HepG2 (cell line): ENCODE data around the gene GLRA1. TPM values are rescaled to one million over a fixed set of nuclear protein-coding genes. Genes with fewer than 3 reads are reported as not detected.
A peak's percentile ranks its signal among the peaks of the same experiment; 100 is the strongest.

Source experiments
- ATAC-seq: fragments of 200-7000 bp; cut with Tn5 transposase; 3 replicates; pipeline ENCODE4 v1.9.1; 2020; ENCODE audit warnings: mild to moderate bottlenecking, moderate library complexity
- BruUV-seq: library from RNA; stranded (reverse); fragments of 400-500 nt; replicated peaks from 2 replicates; lab custom pipeline; 2021; lab: Mats Ljungman, UMichigan
- CTCF ChIA-PET: fragments of 300-600 bp; formaldehyde crosslinking; extraction: SDS; loops from one replicate; lab custom pipeline; 2021; ENCODE audit warnings: low total read pairs, inconsistent platforms, low intra/inter-chr PET ratio; lab: Yijun Ruan, JAX
- POLR2A ChIA-PET: fragments of 350-600 bp; sonication (Branson Sonifier 250); formaldehyde crosslinking; loops from one replicate; lab custom pipeline; 2020; ENCODE audit warnings: antibody characterized with exemption, inconsistent platforms; lab: Yijun Ruan, JAX
- DNase-seq: peaks from one replicate; pipeline ENCODE4 v3.0.0-alpha.2; 2015; ENCODE audit warnings: low spot score
- FAIRE-seq: peaks from 3 replicates; lab custom pipeline; 2011; peaks lifted over from hg19 to GRCh38; lab: Jason Lieb, UNC
- H2AFZ ChIP-seq: one replicate; pipeline ENCODE4 v1.6.1; 2011; ENCODE audit warnings: low read length, inconsistent platforms
- H3K27ac ChIP-seq: fragments of 300-600 bp; 3 replicates; pipeline ENCODE4 v1.8.0; 2011; ENCODE audit warnings: mixed run types, mild to moderate bottlenecking, mixed read lengths, low read length, inconsistent platforms; ENCODE audit not compliant: insufficient read depth; ENCODE audit errors: extremely low read length
- H3K27me3 ChIP-seq, 2 experiments: fragments of 200-600 bp in 1 of 2; 2 replicates in 1 of 2; 3 replicates in 1 of 2; pipeline versions ENCODE4 v1.6.0 to v1.8.0; 2011; ENCODE audit warnings: low read length in 2 of 2, mild to moderate bottlenecking in 2 of 2, moderate library complexity in 2 of 2, inconsistent platforms in 1 of 2; ENCODE audit not compliant: insufficient read depth in 2 of 2, control insufficient read depth in 1 of 2
- H3K36me3 ChIP-seq, 2 experiments: fragments of 200-600 bp in 1 of 2; replicated peaks in 1 of 2; 2 replicates in 1 of 2; 3 replicates in 1 of 2; pipeline versions ENCODE4 v1.5.1 to v1.8.0; 2011; ENCODE audit warnings: low read length in 2 of 2, inconsistent platforms in 1 of 2; ENCODE audit not compliant: insufficient read depth in 2 of 2, control insufficient read depth in 1 of 2
- H3K4me1 ChIP-seq: 2 replicates; pipeline ENCODE4 v1.5.1; 2012; ENCODE audit warnings: low read length, inconsistent platforms; ENCODE audit not compliant: insufficient read depth
- H3K4me2 ChIP-seq: 2 replicates; pipeline ENCODE4 v1.6.0; 2011; ENCODE audit warnings: low read depth, low read length, inconsistent platforms
- H3K4me3 ChIP-seq, 3 experiments: fragments of 200-600 bp in 1 of 3; sonication (generic), shearing (Covaris generic) in 1 of 3; replicated peaks in 1 of 3; 2 replicates each; pipeline ENCODE4 v1.5.1; 2011 to 2016; ENCODE audit warnings: low read length in 3 of 3, inconsistent platforms in 2 of 3, low read depth in 2 of 3, mild to moderate bottlenecking in 2 of 3, control low read depth in 1 of 3, mixed read lengths in 1 of 3; ENCODE audit not compliant: insufficient read depth in 1 of 3
- H3K79me2 ChIP-seq: one replicate; pipeline ENCODE4 v1.6.1; 2011; ENCODE audit warnings: low read length, inconsistent platforms; ENCODE audit not compliant: insufficient read depth
- H3K9ac ChIP-seq: 2 replicates; pipeline ENCODE4 v1.6.0; 2011; ENCODE audit warnings: mild to moderate bottlenecking, low read depth, low read length, inconsistent platforms; ENCODE audit not compliant: insufficient read depth
- H3K9me3 ChIP-seq: 2 replicates; pipeline ENCODE4 v1.5.1; 2012; ENCODE audit warnings: mild to moderate bottlenecking, low read length
- H4K20me1 ChIP-seq: 2 replicates; pipeline ENCODE4 v1.6.0; 2011; ENCODE audit warnings: inconsistent platforms, mild to moderate bottlenecking, low read length, moderate library complexity; ENCODE audit not compliant: insufficient read depth
- ASH2L ChIP-seq: fragments of 300-600, 200-600 bp; sonication (generic); IDR thresholded peaks from 2 replicates; pipeline ENCODE4 v1.7.0; 2017; ENCODE audit warnings: low read depth, mild to moderate bottlenecking, moderate library complexity, mixed read lengths, low read length; ENCODE audit not compliant: insufficient read length
- ATF7 ChIP-seq, 2 experiments: fragments of 450-650 bp in 1 of 2; sonication (generic) in 1 of 2; formaldehyde crosslinking in 1 of 2; IDR thresholded peaks; 2 replicates each; pipeline versions ENCODE4 v1.4.0 to v1.6.1; 2016 to 2020; ENCODE audit warnings: antibody characterized with exemption in 1 of 2, mild to moderate bottlenecking in 1 of 2, missing genetic modification reagents in 1 of 2
- FOXP1 ChIP-seq, 2 experiments: fragments of 450-650 bp in 1 of 2; IDR thresholded peaks; 2 replicates each; pipeline ENCODE4 v1.6.1; 2017 to 2018; ENCODE audit warnings: antibody characterized with exemption in 1 of 2
- GPN1 ChIP-seq: sonication (generic); formaldehyde crosslinking; IDR thresholded peaks from 2 replicates; pipeline ENCODE4 v1.5.1; 2020; ENCODE audit warnings: missing genetic modification reagents, borderline replicate concordance
- ZNF552 ChIP-seq: sonication (generic); formaldehyde crosslinking; IDR thresholded peaks from 2 replicates; pipeline ENCODE4 v1.9.0; 2022; ENCODE audit warnings: missing genetic modification reagents, mild to moderate bottlenecking, borderline replicate concordance
- ZNF570 ChIP-seq: sonication (generic); formaldehyde crosslinking; IDR thresholded peaks from 2 replicates; pipeline ENCODE4 v1.4.0; 2020; ENCODE audit warnings: mild to moderate bottlenecking, missing genetic modification reagents, borderline replicate concordance
- ZNF879 ChIP-seq: sonication (generic); formaldehyde crosslinking; IDR thresholded peaks from 2 replicates; pipeline ENCODE4 v1.8.1; 2023; ENCODE audit warnings: missing genetic modification reagents
- WGBS: methylation state at CpG from one replicate; pipeline ENCODE4 v1.1.6; 2017; ENCODE audit warnings: low lambda C conversion rate; 5-methylcytosine and 5-hydroxymethylcytosine counted together
- in situ Hi-C: cut with HindIII; loops from 2 replicates; pipeline ENCODE4 v1.10.0; 2017; ENCODE audit warnings: low pct_unique_long_range_greater_than_20kb; ENCODE audit not compliant: extremely low pct_ligation_motif_present
- intact Hi-C: fragments of 100-400 bp; cut with micrococcal nuclease; formaldehyde crosslinking; loops from one replicate; pipeline ENCODE4 v1.10.0; 2022; ENCODE audit not compliant: unreplicated experiment
- polyA plus RNA-seq, 8 experiments: library from polyadenylated mRNA; depleted of rRNA in 3 of 8; stranded (reverse) in 7 of 8; unstranded in 1 of 8; fragments of >200 nt; fragmentation: Illumina TruSeq in 4 of 8; extraction: Trizol in 4 of 8; gene quantifications; 2 replicates each; pipeline versions ENCODE4 v1.2.1 to v1.2.3, GENCODE V29; 2011 to 2016; ENCODE audit warnings: low read depth in 4 of 8, missing spikeins in 1 of 8, mixed read lengths in 1 of 8; ENCODE audit not compliant: insufficient read depth in 1 of 8
- total RNA-seq, 5 experiments: library from RNA; depleted of rRNA; stranded (reverse); fragments of >200 nt; fragmentation: Illumina TruSeq; extraction: Trizol; gene quantifications; 2 replicates each; pipeline ENCODE4 v1.2.3, GENCODE V29; 2016; ENCODE audit warnings: low read depth in 1 of 5
- TF ChIP-seq, protein P1 (sequence below): IDR thresholded peaks from 2 replicates; pipeline ENCODE4 v1.6.1; 2016
- TF ChIP-seq, protein P2 (sequence below): sonication (generic); formaldehyde crosslinking; IDR thresholded peaks from 2 replicates; pipeline ENCODE4 v1.5.0; 2020; ENCODE audit warnings: mild to moderate bottlenecking, missing genetic modification reagents

The GLRA1 gene
- total and polyA plus RNA-seq, 2 of the 13 experiments (the other 11 are each of a cell fraction or from before 2014, with no cell fraction given): not detected

DNA sequence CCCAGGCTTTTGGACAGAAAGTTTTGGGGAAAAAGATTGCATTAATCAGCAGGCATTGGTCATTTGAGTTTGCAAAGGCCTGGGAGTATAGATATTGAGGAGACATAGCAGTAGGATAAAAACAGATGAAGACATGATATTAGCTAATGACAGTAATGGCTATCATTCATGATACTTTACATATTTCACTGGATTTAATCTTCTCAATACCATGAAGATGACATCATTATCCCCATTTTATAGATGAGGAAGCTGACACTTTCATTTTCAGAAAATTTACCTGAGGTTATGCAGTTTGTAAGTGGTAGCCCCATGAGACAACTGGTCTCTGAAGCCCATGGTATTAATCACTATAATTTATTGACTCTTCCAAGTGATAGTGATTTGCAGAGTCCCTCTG lies 23.0 kb downstream of the GLRA1 start:
- Histone ChIP-seq H3K79me2 (no peaks in the 10 kb centered on the region), H3K4me3 (no peak overlapping the region), H3K9me3 (no peaks in the 10 kb centered on the region), H3K4me2 (no peak overlapping the region), H3K27me3 (no peaks in the 10 kb centered on the region; a peak in 1 of 5 replicates), H2AFZ (no peak overlapping the region), H4K20me1 (no peaks in the 10 kb centered on the region), H3K4me1 (no peaks in the 10 kb centered on the region), H3K36me3 (no peaks in the 10 kb centered on the region), H3K27ac (no peak overlapping the region), H3K9ac (no peak overlapping the region)
- TF ChIP-seq GPN1 (CRISPR knock-in tag) (no peak), ATF7 (IDR thresholded peaks at IDR 0.05) (peak; percentile 83), ATF7 (CRISPR knock-in tag; IDR thresholded peaks at IDR 0.05) (no peak)
- no peak for ATAC-seq
- intact Hi-C loops (no loop called here), in situ Hi-C loops (no loop called here)
- DNase-seq: no peak
- CTCF ChIA-PET: no interaction called here
- no TSS peak for BruUV-seq
- POLR2A ChIA-PET: no interaction called here
- FAIRE-seq: no peak

DNA sequence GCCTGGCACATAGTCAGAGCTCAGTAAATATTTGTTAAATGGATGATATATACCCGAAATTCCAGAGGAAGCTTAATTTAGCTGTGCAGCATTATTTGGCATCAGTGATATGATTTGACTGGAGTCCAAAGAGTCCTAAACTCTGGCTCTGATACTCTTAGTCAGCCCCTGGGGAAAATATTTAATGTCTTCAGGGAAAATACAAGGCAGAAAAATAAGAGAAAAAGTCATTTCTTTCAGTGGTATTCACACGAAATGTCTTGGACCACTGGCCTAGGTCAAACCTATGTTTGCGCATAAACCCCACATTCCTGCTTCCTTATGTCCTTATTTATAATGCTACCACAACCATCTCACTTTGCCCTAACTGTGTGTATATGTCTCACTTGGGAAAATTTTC lies 23.8 kb downstream of the GLRA1 start:
- no peaks in the 10 kb centered on the region for H3K4me1 ChIP-seq
- WGBS: 35% methylated on average over 3 of the region's 3 CpGs
- no peak overlapping the region for H3K4me2 ChIP-seq
- ChIA-PET POLR2A (no interaction called here), CTCF (no interaction called here)
- no peak overlapping the region for H3K27ac ChIP-seq
- H3K4me3 ChIP-seq: no peak overlapping the region
- H3K27me3 ChIP-seq: no peaks in the 10 kb centered on the region; a peak in 1 of 5 replicates
- ATAC-seq (no peak), DNase-seq (no peak), FAIRE-seq (no peak)
- H3K9me3 ChIP-seq: no peaks in the 10 kb centered on the region
- no peak overlapping the region for H2AFZ ChIP-seq
- no peak overlapping the region for H3K9ac ChIP-seq
- H4K20me1 ChIP-seq: no peaks in the 10 kb centered on the region
- TF ChIP-seq ZNF552: no peak
- no peak for TF ChIP-seq ZNF879
- no peak for TF ChIP-seq ZNF570 (CRISPR knock-in tag)
- no peak for TF ChIP-seq ASH2L
- no peak for TF ChIP-seq FOXP1 (IDR thresholded peaks at IDR 0.05)
- no peak for TF ChIP-seq FOXP1 (CRISPR knock-in tag; IDR thresholded peaks at IDR 0.05)
- TF ChIP-seq, protein P1, sequence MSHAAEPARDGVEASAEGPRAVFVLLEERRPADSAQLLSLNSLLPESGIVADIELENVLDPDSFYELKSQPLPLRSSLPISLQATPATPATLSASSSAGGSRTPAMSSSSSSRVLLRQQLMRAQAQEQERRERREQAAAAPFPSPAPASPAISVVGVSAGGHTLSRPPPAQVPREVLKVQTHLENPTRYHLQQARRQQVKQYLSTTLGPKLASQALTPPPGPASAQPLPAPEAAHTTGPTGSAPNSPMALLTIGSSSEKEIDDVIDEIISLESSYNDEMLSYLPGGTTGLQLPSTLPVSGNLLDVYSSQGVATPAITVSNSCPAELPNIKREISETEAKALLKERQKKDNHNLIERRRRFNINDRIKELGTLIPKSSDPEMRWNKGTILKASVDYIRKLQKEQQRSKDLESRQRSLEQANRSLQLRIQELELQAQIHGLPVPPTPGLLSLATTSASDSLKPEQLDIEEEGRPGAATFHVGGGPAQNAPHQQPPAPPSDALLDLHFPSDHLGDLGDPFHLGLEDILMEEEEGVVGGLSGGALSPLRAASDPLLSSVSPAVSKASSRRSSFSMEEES (CRISPR knock-in tag): no peak
- TF ChIP-seq, protein P2, sequence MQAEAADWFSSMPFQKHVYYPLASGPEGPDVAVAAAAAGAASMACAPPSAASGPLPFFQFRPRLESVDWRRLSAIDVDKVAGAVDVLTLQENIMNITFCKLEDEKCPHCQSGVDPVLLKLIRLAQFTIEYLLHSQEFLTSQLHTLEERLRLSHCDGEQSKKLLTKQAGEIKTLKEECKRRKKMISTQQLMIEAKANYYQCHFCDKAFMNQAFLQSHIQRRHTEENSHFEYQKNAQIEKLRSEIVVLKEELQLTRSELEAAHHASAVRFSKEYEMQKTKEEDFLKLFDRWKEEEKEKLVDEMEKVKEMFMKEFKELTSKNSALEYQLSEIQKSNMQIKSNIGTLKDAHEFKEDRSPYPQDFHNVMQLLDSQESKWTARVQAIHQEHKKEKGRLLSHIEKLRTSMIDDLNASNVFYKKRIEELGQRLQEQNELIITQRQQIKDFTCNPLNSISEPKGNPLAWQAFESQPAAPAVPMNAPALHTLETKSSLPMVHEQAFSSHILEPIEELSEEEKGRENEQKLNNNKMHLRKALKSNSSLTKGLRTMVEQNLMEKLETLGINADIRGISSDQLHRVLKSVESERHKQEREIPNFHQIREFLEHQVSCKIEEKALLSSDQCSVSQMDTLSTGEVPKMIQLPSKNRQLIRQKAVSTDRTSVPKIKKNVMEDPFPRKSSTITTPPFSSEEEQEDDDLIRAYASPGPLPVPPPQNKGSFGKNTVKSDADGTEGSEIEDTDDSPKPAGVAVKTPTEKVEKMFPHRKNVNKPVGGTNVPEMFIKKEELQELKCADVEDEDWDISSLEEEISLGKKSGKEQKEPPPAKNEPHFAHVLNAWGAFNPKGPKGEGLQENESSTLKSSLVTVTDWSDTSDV (CRISPR knock-in tag): no peak
- BruUV-seq: no TSS peak
- in situ Hi-C loops: no loop called here
- H3K79me2 ChIP-seq: no peaks in the 10 kb centered on the region
- intact Hi-C loops: no loop called here
- H3K36me3 ChIP-seq: no peaks in the 10 kb centered on the region
